Omental fat pad (tissue), 4 donors: ENCODE results near the gene GPC6. TPM values are rescaled to one million over a fixed set of nuclear protein-coding genes. Genes with fewer than 3 reads are reported as not detected.

Experiments
- ATAC-seq: fragments of 150-250 bp; one replicate; pipeline ENCODE4 v1.9.1; 2016; ENCODE audit warnings: mild to moderate bottlenecking, moderate library complexity; ENCODE audit not compliant: low FRiP score
- DNase-seq: peaks from one replicate; pipeline ENCODE4 v3.0.0-alpha.2; 2019; ENCODE audit warnings: low spot score
- CTCF ChIP-seq, 3 donors: fragments of 450-650 bp; IDR thresholded peaks; one replicate each; pipeline ENCODE4 v1.5.1; 2016 to 2017; ENCODE audit warnings: antibody characterized with exemption in 3 of 3, mild to moderate bottlenecking in 3 of 3, moderate library complexity in 2 of 3
- total RNA-seq, 4 donors: library from RNA; depleted of rRNA; stranded (reverse); fragments of >200 nt; gene quantifications; one replicate each; pipeline ENCODE4 v1.1.0, GENCODE V29; 2016

GPC6 gene
- total RNA-seq, 4 donors from 2014 or later, result 9.2 to 24.4 (median 16.4) TPM

- ATAC-seq (no peak), DNase-seq (no peak)
- no peak for TF ChIP-seq CTCF (IDR thresholded peaks at IDR 0.05)
Observed at GRCh38 chr13:94090773-94091480, 864.3 kb downstream of the GPC6 start.

- DNase-seq (no peak), ATAC-seq (no peak)
- TF ChIP-seq CTCF (IDR thresholded peaks at IDR 0.05), result no peak
Observed at GRCh38 chr13:94093652-94094315, 867.2 kb downstream of the GPC6 start.

DNA sequence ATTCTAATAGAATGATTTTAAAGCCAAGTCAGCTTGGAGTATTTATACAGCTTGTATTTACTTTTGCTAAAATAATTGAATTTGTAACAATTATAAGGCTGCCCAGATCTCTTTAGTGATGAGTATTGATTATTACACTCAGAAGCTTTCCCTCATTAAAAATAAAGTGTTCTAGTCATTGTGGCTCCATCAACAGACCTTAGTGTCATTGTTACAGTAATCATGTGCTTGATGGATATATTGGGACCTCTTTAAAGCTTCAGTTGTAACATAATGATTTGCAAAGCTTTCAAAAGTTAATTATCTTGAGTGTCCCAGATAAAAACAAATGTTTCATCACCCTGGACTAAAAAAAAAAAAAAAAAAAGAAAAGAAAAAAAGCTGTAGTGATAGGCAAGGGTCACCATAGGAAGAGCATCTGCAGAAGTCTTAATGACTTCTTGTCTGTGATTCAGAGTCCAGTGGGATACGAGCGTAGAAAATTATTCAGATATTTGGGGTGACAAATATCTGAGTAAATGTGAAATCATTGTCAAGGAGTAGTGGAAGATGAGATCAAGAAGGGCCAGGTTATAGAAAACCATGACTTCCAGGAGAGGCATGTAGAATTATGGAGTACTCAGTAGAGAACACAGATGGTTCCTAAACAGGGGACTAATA is 883.2 kb downstream of the GPC6 start:
- no peak for ATAC-seq
- no peak for DNase-seq
- no peak for TF ChIP-seq CTCF (IDR thresholded peaks at IDR 0.05)

GRCh38 chr13:94112227-94112626 is 885.6 kb downstream of the GPC6 start:
- no peak for TF ChIP-seq CTCF (IDR thresholded peaks at IDR 0.05)
- DNase-seq, result no peak
- ATAC-seq, result no peak

GRCh38 chr13:94112731-94113130 is 886.1 kb downstream of the GPC6 start:
- no peak for TF ChIP-seq CTCF (IDR thresholded peaks at IDR 0.05)
- ATAC-seq (no peak), DNase-seq (no peak)

GRCh38 chr13:94113245-94113644 is 886.6 kb downstream of the GPC6 start:
- no peak for TF ChIP-seq CTCF (IDR thresholded peaks at IDR 0.05)
- ATAC-seq (no peak), DNase-seq (no peak)
